HG03342 (cell line): ENCODE data around the gene NAA11.
"Not testable (repeated sequence)": the region's sequence is repeated elsewhere in the genome, so short reads cannot be mapped to it uniquely, and the experiment has no call there.

ENCODE experiments used
- ATAC-seq: cut with Tn5 transposase; IDR thresholded peaks from one replicate; pipeline ENCODE4 v1.9.1; 2021; ENCODE audit warnings: mild to moderate bottlenecking, moderate library complexity; ENCODE audit not compliant: unreplicated experiment

The NAA11 gene

DNA sequence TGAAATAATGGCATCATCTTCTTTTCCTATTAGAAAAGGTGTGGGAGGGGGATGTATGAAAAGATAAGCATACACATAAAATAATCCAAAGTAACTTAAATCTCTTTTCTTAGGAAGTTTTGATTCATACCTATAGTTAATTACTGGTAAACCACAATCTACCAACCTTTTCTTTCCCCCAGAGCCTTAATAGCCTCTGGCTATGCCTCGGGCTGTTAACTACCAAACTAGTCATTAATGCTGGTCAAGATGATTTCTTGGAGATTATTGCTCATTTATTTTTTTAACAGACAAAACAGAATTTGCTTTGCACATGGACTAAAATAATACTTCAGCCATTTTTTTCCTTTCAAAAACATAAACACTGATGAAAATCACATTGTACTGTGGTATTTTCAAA is 16.9 kb downstream of the NAA11 start:
- ATAC-seq, result no peak

DNA sequence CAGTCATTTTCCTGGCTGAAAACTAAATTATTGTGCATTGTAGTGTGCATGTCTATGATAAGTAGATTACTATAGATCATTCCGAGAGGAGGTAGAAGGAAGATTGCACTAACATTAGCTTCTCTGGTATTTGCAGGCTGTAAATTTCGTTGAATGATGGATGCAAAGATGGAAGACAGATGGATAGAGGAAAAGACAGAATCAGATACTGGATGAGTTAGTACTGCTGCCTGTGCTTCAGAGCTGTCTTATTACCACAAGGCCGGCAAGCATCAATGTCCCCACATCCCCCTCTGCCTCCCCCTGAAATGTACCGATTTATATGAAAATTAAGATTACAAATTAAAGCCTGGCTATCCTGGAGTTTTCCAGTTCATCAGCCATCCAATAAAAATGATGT is 17.7 kb downstream of the NAA11 start:
- no peak for ATAC-seq

DNA sequence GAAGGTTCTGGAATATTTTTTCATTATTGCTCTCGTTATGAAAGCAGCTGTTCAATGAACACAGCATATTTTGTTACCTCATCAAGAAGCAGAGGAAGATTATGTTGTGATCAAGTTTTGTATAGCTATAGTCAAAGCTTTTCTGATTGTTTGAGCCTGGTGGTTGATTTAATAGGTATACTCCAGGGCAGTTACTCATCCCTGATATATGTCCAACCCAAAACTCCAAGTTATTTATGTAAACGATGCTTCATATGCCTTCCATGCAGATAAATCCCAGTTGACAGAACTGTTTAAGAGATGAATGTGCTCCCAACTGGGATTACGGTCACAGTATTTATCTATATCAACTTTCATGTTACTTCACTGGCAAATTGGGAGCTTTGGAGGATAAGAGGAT is 19.1 kb downstream of the NAA11 start:
- ATAC-seq, result no peak

DNA sequence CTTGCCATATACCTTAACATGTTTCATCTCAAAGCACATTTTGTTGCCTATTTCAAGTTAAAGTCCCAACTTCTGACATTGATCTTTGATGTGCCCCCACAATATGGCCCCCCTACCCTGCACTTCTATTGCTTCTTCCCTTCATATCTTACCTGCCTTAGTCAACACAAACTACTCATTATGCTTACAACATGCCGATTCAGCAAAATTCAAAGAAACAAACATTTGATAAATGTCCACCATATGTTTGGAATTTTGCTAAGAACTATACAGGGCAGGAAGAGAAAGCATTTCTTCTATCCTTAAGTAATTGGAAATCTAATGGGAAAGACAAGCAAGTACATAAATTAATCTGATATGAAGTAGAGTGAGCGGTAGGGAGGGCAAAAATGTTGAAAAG is 25.6 kb downstream of the NAA11 start:
- no peak for ATAC-seq

DNA sequence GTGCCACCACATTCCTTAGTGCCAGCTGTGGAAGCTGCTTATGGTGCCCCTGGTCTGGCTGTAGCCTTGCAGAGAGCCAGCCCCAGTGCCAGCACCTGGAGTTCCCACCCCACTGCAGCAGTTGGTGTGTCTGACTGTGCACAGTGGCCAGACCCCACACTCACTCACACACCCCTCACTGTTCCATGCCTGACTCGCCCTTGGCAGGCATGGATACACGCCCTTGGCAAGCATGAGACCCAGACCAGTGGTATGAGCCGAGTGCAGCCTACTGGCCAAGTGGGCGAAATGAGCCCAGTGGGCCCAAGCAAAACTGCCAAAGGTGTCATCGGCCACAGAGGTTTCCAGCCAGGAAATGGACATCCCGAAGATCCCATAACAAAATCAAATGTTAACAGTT is 27.4 kb downstream of the NAA11 start:
- ATAC-seq, result no peak

DNA sequence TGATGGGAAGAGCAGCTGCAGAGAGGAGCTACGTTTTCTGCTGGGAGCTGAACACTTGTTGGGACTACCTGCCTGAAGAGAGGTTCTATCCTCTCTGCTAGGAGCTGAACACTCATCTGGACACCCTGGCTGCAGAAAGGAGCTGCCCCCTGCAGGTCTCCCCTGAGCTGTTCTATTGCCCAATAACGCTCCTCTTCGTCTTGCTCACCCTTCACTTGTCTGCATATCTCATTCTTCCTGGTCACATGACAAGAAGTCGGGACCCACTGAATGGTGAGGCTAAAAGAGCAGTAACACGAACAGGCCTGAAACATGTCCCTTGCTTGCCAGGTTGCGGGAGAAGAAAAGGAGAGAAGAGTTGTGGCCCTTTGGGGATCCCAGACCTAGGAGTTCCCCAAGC is 27.8 kb downstream of the NAA11 start:
- no peak for ATAC-seq

DNA sequence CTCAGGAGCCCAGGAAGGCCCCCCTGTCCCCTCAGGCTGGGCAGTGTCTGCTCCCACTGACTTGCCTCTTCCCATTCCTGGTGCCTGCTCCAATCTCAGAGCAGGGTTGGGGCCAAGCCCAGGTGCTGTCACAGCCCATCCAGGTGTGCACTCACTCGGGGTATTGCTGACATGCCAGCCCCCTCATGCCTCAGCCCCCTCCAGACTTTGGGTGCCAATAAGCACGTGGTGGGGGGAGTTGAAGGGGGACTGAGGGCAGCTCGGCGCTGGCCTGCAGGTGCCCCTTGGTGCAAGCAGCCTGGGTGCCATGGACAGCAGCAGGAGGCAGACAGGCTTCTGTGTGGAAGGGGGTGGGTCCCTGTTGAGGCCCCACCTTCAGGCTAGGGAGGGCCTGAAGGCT is 28.4 kb downstream of the NAA11 start:
- no peak for ATAC-seq

DNA sequence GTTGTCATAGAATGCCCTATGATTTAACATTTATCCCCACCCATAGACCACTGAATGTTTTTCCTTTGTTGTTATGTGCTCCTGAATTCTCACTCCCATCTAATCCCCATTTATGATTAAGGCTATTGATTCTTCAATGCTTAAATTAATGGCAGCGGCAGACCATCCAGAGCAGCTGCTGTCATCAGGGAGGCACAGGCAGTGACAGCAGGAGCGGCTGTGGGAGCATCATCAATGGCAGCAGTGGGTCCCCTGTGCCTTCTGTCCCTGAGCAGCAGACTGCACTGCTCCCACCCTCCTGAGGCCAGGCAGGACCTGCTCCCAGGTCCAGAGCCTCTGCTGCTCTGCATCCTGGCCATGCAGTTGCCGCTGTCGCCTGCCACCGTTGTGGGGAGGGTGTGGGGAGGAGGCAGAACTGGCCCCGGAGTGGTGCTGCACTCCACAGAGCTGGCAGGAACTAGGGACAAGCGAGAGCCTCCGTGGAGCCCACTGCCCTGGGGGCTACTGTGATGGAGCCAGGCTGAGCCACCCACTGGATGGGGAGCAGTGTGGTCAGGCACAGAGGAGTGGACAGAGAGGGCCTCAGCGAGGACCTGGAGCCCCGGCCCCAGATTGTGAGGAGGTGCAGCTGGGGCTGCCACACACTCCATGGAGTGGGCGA is 29.0 kb downstream of the NAA11 start:
- ATAC-seq, result no peak

DNA sequence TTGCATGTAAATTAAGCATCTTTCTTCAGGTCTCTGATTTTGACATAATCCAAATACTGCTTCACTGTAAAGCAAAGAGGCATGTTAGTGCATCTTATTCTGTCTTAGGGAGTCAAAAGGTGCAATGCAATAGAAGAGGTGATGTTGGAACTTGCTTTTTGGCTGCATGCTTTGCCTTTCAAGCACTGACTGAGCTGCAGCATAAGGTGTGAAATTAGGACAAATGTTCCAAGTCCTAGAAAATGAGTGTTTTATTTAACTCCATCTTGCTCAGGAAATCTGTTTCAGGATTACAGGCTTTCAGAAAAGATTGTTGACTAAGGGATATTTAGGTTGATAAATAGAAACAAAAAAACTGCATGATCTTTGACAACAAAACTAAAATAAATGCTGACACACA is 30.8 kb downstream of the NAA11 start:
- ATAC-seq, result no peak

DNA sequence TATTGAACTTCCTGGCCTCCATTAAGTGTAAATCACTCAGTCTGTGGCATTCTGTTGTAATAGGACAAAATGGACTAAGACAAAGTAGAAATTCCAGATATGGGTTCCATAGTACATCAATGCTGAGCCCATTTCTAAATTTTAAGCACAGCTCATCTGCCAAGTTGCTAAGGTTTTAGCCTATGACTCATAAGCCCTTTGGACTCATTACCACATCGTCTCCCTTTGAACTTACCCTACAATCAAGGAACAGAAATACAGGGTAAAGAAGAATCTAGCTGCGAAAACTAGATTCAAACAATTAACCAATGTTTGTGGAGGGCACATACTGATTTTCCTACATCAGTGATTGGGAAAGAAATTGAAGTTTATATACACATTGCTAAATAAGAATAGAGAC is 31.8 kb downstream of the NAA11 start:
- no peak for ATAC-seq

DNA sequence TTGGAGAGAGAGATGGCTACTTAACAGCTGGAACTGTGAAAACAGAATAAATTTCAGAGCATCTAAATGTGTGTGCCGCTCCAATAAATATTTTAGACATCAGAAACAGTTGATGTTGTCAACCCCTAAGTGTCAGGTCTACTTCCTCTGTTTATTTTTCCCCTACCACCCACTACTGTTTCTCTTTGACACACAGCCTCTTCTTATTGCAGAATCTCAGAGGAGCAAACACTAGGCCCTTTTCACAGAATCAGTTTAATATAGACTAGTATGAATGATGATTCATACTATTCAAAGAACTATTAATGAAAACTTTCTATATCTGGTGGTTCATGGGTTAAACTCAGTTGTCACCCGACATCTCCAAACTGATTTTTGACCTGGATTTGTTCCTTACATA is 33.9 kb downstream of the NAA11 start:
- peak; percentile 55 for ATAC-seq

DNA sequence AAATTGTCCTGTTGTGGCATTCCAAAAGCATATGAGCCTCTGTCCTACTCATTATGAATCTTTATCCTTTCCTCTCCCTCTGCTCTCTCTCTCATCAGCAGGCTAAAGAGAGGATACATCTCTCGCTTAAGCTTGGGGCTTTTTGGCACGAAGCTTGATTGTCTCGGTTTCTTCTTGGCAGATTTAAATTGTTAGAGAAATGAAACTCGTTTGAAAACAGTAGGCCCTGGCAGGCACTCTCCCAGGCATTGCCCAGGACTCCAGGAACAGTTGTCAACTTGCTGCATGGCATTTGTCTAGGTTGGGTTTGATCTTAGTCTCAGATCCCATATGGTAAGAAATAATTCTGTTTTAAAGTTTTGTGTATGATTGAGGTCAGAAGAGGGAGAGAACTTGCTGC is 35.5 kb downstream of the NAA11 start:
- no peak for ATAC-seq

DNA sequence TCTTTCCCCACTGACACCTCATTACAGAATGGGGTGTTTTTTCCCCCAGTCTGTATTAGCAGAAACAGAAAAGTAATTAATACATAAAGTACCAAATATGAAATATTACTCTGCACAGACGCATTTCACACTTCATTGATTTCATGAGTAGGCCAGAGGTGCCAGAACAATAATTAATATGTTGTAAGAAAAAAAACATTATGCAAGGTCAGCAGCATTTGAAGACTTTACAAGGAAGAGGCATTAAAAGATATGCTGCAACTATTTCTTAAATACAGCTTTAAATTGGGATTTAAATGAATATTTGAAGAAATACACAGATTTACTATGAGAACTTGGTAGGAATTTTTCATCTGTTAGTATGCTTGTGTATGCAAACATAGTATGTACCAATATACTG is 37.7 kb downstream of the NAA11 start:
- no peak for ATAC-seq

DNA sequence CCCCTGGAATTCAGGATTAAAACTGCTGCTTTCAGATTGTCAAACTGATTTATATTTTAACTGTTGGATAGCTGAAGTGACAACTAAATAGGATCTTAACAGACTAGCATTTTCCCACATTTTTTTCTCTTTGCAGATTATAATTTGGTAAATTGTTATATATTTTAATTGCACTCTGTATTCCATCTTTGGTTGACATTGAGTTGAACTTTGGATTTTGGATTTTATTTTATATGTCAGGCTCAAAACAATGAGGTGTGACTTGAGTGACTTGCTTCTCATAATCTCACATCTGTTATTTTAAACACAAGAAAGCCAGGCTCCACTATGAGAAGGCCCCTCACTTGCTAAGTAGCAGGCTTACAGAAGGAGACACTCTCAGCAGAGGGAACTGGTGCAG is 38.1 kb downstream of the NAA11 start:
- ATAC-seq, result no peak

DNA sequence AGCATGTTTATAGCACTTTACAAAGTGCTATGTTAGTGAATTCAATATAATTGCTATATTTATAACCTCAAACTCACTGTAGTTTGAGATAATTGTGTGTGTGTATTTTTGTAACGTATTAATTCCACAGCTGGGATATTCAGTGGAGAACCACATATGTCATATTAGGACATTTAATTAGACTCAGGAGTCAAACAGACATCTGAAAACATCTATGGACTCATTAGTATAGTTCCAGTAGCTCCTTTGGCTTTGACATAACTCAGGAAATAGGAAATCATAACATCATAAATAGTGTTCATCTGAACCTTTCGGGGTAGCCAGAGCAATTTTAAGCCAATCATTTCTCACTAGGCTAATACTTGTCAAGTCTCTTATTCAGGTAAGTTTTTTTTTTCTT is 38.8 kb downstream of the NAA11 start:
- no peak for ATAC-seq

DNA sequence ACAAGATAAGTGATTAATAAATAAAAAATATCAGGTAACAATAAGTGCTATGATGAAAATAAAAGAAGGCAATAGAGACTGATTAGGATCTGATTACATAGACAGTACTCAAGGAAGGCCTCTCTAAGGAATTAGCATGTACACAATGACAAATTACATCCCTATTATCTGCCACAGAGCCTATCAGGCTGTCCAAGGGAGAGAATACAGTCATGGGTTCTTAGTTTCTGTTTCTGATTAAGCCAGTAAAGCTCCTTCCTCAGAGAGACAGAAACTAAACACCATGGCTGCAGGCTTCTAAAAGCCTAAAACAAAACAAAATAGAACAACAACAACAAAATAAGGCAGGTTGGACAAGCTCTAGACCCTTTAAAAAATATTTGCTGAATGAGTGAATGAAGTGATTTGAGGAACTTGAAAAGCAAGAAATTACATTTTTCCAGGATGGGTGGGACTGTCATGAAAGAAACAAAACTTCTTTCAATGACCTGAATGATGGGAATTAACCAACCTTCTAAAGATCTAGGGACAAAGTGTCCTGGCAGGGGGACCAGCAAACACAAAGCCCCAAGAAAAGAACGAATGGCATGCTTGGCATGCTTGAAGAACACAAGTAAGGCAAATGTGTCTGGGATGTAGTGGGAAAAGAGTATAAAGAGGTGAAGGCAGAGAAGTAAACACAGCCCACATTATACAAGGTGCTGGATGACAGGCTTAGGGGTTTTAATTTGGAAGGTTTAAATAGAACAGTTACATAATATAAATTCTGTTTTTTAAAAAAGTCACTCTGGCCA is 44.1 kb downstream of the NAA11 start:
- peak; percentile 59 for ATAC-seq

DNA sequence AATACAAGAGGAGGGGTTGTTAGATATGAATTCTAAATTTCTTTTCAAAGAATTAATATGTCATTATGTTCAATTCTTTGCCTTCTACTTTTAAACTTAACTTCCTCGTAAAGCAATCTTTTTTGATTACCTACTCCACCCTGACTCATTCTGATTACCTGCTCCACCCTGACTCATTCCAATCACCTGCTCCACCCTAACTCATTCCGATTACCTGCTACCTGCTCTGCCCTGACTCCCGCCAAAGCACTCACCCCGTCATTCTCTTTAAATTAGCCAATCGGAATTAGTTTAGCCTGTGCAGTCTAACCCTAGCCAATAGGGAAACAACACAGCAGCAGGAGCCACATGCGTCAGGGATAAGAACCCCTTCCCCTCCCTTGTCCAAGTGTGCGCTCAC is 48.4 kb downstream of the NAA11 start:
- not testable (repeated sequence) for ATAC-seq

DNA sequence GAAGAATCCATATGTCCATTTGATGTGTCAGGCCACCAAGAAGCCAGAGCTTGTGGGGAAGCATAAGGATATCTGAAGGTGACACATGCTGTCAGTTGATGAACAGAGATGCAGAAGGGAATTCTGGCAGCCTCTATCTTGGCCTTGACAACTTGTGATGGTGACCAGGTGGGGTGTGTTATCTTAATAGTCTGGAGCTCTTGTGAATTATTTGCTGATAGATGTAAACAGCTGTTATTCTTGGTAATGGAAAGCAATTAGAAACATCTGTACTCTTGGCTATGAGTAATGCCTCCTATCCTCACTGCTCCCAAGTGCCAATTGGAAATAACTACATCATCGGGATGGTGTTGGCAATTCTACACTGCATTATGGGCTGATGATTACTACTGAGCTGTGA is 51.9 kb downstream of the NAA11 start:
- ATAC-seq, result no peak

DNA sequence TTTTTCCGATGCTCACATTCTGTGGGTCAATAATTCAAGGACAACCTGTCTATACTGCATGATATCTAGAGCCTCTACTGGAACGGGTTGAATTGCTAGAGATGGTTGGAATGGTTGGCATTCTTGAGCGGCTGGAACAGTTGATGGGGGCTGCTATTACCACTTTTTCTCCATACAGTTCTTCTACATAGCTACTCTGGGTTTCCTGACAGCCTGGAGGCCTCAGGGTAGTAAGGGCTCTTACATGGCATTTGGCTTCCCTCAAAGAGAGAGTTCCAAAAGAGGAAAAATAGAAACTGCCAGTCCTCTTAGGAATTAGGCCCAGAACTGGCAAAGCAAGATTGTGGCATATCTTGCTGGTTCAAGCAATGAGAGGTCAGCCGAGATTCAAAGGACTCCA is 53.1 kb downstream of the NAA11 start:
- no peak for ATAC-seq

DNA sequence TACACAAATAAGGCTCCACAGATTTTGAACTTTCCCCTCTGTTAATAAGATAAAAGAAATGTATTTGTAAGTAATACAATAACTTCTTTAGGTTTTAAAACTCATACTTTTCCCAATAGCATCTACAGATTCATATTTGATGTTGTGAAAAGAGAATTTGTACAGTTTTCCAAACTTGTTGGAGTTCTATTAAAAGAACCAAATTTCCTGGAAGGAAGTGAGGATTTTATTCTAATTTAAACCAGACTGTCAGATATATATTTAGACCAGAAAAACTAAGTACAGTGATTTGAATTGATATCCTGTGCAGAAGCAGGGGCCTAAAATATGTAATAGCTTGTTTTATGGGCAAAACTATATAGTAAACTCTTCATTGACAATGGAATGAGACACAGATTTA is 53.7 kb downstream of the NAA11 start:
- no peak for ATAC-seq

DNA sequence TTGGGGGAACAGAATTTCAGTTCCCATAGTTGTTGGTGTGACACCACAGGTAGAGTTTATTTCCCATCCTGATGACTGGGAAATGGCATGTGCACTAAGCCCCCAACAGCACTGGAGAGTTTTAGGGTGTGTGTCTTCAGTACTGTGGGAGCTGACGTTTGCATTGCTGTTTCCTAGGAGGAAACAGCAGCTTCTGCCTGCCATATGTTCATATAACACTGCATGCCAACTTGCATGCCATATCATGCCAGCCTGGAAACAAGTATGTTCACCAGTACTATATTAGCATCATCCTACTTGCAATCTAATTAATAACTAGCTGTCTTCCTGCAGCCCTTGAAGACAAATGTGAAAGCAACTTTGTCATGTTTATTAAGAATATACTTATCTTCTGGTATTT is 58.2 kb downstream of the NAA11 start:
- no peak for ATAC-seq
